H1 (cell line): ENCODE data around the gene FAM83G. TPM values are rescaled to one million over a fixed set of nuclear protein-coding genes. Genes with fewer than 3 reads are reported as not detected.

ENCODE experiments used
- EGR1 ChIP-seq: IDR thresholded peaks from 2 replicates; pipeline ENCODE4 v1.6.1; 2011; ENCODE audit warnings: low read depth, low read length, borderline replicate concordance
- POU5F1 ChIP-seq: IDR thresholded peaks from 2 replicates; pipeline ENCODE4 v1.6.1; 2011; ENCODE audit warnings: low read depth, mild to moderate bottlenecking, low read length, moderate library complexity
- RAD21 ChIP-seq, 2 experiments: IDR thresholded peaks in 1 of 2; conservative IDR thresholded peaks in 1 of 2; 2 replicates each; pipeline ENCODE4 v1.6.1; 2011; ENCODE audit warnings: low read depth in 2 of 2, low read length in 2 of 2, improper control_type of control experiment in 1 of 2, inconsistent platforms in 1 of 2, mild to moderate bottlenecking in 1 of 2, moderate library complexity in 1 of 2
- RNF2 ChIP-seq: fragments of 200-900, 300-1000 bp; sonication (generic); IDR thresholded peaks from 2 replicates; pipeline ENCODE4 v1.7.1; 2016; ENCODE audit warnings: borderline replicate concordance, low read depth, mild to moderate bottlenecking, antibody characterized with exemption, low read length; ENCODE audit not compliant: poor library complexity, severe bottlenecking; ENCODE audit errors: missing control alignments
- TCF12 ChIP-seq: IDR thresholded peaks from 2 replicates; pipeline ENCODE4 v1.6.1; 2011; ENCODE audit warnings: low read depth, mild to moderate bottlenecking, low read length
- polyA plus RNA-seq, 7 experiments: library from polyadenylated mRNA; depleted of rRNA in 3 of 7; stranded (reverse) in 5 of 7; unstranded in 2 of 7; fragments of >200 nt in 5 of 7; fragments of 200-250 nt in 2 of 7; gene quantifications; 1 replicate in 5 of 7; 2 replicates in 1 of 7; 4 replicates in 1 of 7; pipeline versions ENCODE4 v1.2.1 to v1.2.3, GENCODE V29; 2011 to 2013; ENCODE audit warnings: missing spikeins in 2 of 7, mixed read lengths in 2 of 7
- total RNA-seq: library from RNA; stranded (reverse); fragmentation: NEBNext Ultra II Directional; extraction: Animal tissue kit (Norgen Biotek cat#: 25700); gene quantifications from 2 replicates; pipeline ENCODE4 v1.2.1, GENCODE V29; 2021
- TF ChIP-seq, protein P1 (sequence below): fragments of 300-600 bp; sonication (generic); IDR thresholded peaks from 2 replicates; pipeline ENCODE4 v1.7.1; 2012; ENCODE audit warnings: low read length, moderate library complexity, mild to moderate bottlenecking, inconsistent platforms; ENCODE audit not compliant: insufficient replicate concordance
- TF ChIP-seq, protein P2 (sequence below): IDR thresholded peaks from 2 replicates; pipeline ENCODE4 v1.6.1; 2012; ENCODE audit warnings: low read length, inconsistent platforms
- TF ChIP-seq, protein P3 (sequence below): IDR thresholded peaks from 2 replicates; pipeline ENCODE4 v1.6.1; 2011; ENCODE audit warnings: low read length, improper control_type of control experiment

The FAM83G gene
- total and polyA plus RNA-seq, 2 of the 8 experiments (the other 6 are each of a cell fraction or from before 2014, with no cell fraction given): 15.4 to 29.0 TPM

DNA sequence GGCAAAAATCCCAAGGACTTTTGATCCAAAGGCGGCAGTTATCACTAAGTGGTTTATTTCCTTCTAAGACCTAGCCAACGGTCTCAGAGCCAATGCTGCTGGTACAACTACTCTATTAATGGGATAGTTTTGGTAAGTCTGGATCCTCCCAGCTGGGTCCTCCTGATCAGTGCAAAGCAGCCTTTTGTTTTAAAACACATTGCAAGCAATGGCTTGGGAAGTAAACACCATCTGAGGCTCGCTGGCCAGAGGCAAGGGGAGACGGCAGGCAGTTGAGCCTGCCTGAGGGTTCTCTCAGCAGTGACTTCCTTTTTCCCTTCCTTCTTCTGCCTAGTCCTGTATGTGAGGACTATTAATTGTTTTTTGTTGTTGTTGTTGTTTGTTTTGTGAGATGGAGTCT lies 54.2 kb downstream of the FAM83G start (continued):
- TF ChIP-seq, protein P1, sequence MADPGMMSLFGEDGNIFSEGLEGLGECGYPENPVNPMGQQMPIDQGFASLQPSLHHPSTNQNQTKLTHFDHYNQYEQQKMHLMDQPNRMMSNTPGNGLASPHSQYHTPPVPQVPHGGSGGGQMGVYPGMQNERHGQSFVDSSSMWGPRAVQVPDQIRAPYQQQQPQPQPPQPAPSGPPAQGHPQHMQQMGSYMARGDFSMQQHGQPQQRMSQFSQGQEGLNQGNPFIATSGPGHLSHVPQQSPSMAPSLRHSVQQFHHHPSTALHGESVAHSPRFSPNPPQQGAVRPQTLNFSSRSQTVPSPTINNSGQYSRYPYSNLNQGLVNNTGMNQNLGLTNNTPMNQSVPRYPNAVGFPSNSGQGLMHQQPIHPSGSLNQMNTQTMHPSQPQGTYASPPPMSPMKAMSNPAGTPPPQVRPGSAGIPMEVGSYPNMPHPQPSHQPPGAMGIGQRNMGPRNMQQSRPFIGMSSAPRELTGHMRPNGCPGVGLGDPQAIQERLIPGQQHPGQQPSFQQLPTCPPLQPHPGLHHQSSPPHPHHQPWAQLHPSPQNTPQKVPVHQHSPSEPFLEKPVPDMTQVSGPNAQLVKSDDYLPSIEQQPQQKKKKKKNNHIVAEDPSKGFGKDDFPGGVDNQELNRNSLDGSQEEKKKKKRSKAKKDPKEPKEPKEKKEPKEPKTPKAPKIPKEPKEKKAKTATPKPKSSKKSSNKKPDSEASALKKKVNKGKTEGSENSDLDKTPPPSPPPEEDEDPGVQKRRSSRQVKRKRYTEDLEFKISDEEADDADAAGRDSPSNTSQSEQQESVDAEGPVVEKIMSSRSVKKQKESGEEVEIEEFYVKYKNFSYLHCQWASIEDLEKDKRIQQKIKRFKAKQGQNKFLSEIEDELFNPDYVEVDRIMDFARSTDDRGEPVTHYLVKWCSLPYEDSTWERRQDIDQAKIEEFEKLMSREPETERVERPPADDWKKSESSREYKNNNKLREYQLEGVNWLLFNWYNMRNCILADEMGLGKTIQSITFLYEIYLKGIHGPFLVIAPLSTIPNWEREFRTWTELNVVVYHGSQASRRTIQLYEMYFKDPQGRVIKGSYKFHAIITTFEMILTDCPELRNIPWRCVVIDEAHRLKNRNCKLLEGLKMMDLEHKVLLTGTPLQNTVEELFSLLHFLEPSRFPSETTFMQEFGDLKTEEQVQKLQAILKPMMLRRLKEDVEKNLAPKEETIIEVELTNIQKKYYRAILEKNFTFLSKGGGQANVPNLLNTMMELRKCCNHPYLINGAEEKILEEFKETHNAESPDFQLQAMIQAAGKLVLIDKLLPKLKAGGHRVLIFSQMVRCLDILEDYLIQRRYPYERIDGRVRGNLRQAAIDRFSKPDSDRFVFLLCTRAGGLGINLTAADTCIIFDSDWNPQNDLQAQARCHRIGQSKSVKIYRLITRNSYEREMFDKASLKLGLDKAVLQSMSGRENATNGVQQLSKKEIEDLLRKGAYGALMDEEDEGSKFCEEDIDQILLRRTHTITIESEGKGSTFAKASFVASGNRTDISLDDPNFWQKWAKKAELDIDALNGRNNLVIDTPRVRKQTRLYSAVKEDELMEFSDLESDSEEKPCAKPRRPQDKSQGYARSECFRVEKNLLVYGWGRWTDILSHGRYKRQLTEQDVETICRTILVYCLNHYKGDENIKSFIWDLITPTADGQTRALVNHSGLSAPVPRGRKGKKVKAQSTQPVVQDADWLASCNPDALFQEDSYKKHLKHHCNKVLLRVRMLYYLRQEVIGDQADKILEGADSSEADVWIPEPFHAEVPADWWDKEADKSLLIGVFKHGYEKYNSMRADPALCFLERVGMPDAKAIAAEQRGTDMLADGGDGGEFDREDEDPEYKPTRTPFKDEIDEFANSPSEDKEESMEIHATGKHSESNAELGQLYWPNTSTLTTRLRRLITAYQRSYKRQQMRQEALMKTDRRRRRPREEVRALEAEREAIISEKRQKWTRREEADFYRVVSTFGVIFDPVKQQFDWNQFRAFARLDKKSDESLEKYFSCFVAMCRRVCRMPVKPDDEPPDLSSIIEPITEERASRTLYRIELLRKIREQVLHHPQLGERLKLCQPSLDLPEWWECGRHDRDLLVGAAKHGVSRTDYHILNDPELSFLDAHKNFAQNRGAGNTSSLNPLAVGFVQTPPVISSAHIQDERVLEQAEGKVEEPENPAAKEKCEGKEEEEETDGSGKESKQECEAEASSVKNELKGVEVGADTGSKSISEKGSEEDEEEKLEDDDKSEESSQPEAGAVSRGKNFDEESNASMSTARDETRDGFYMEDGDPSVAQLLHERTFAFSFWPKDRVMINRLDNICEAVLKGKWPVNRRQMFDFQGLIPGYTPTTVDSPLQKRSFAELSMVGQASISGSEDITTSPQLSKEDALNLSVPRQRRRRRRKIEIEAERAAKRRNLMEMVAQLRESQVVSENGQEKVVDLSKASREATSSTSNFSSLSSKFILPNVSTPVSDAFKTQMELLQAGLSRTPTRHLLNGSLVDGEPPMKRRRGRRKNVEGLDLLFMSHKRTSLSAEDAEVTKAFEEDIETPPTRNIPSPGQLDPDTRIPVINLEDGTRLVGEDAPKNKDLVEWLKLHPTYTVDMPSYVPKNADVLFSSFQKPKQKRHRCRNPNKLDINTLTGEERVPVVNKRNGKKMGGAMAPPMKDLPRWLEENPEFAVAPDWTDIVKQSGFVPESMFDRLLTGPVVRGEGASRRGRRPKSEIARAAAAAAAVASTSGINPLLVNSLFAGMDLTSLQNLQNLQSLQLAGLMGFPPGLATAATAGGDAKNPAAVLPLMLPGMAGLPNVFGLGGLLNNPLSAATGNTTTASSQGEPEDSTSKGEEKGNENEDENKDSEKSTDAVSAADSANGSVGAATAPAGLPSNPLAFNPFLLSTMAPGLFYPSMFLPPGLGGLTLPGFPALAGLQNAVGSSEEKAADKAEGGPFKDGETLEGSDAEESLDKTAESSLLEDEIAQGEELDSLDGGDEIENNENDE: no peak
- TF ChIP-seq, protein P2, sequence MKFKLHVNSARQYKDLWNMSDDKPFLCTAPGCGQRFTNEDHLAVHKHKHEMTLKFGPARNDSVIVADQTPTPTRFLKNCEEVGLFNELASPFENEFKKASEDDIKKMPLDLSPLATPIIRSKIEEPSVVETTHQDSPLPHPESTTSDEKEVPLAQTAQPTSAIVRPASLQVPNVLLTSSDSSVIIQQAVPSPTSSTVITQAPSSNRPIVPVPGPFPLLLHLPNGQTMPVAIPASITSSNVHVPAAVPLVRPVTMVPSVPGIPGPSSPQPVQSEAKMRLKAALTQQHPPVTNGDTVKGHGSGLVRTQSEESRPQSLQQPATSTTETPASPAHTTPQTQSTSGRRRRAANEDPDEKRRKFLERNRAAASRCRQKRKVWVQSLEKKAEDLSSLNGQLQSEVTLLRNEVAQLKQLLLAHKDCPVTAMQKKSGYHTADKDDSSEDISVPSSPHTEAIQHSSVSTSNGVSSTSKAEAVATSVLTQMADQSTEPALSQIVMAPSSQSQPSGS: no peak
- TF ChIP-seq POU5F1 (no peak), RNF2 (no peak), EGR1 (no peak), TCF12 (no peak), RAD21 (IDR thresholded peaks at IDR 0.05 in 1 of 2, conservative IDR thresholded peaks at IDR 0.05 in 1 of 2; ENCODE audit: low read depth in 2 of 2, low read length in 2 of 2) (no peak)
- TF ChIP-seq, protein P3, sequence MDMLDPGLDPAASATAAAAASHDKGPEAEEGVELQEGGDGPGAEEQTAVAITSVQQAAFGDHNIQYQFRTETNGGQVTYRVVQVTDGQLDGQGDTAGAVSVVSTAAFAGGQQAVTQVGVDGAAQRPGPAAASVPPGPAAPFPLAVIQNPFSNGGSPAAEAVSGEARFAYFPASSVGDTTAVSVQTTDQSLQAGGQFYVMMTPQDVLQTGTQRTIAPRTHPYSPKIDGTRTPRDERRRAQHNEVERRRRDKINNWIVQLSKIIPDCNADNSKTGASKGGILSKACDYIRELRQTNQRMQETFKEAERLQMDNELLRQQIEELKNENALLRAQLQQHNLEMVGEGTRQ: no peak
- TF ChIP-seq, all 59 proteins: peak for 0
